Body of pancreas (tissue), 4 donors: Measurements from ENCODE around the gene NINL.

Experiments
- CTCF ChIP-seq, 7 experiments: fragments of 450-650 bp in 4 of 7; fragments of 200-600 bp in 3 of 7; sonication (generic) in 3 of 7; IDR thresholded peaks; one replicate each; pipeline ENCODE4 v1.5.1; 2016 to 2019; ENCODE audit warnings: antibody characterized with exemption in 7 of 7
- POLR2A ChIP-seq, 3 donors: fragments of 450-650 bp; IDR thresholded peaks; one replicate each; pipeline ENCODE4 v1.6.1; 2016; ENCODE audit warnings: antibody characterized with exemption in 3 of 3, mild to moderate bottlenecking in 2 of 3

- TF ChIP-seq CTCF (IDR thresholded peaks at IDR 0.05) (no peak), POLR2A (IDR thresholded peaks at IDR 0.05) (no peak)
Observed at GRCh38 chr20:25461281-25461650, 124.1 kb downstream of the NINL start.
